Trophoblast cell (in vitro differentiated cells and primary cell): ENCODE results near the gene MTERF4.

Experiments
- DNase-seq, 2 donors: peaks; one replicate each; pipeline ENCODE4 v3.0.0-alpha.2; 2016
- H2AFZ ChIP-seq: 2 replicates; pipeline ENCODE4 v1.6.1; 2013; ENCODE audit warnings: low read length, moderate library complexity, mild to moderate bottlenecking; ENCODE audit not compliant: insufficient read depth, poor library complexity
- H2AK5ac ChIP-seq: 2 replicates; pipeline ENCODE4 v1.6.1; 2013; ENCODE audit warnings: mild to moderate bottlenecking, low read length
- H2BK120ac ChIP-seq: 2 replicates; pipeline ENCODE4 v1.6.1; 2013; ENCODE audit warnings: low read length, mild to moderate bottlenecking, moderate library complexity; ENCODE audit not compliant: insufficient read depth, poor library complexity
- H2BK12ac ChIP-seq: 2 replicates; pipeline ENCODE4 v1.6.1; 2013; ENCODE audit warnings: mild to moderate bottlenecking, low read length, moderate library complexity
- H2BK5ac ChIP-seq: 2 replicates; pipeline ENCODE4 v1.6.1; 2013; ENCODE audit warnings: low read length, low read depth, moderate library complexity, mild to moderate bottlenecking; ENCODE audit not compliant: poor library complexity
- H3K14ac ChIP-seq: 2 replicates; pipeline ENCODE4 v1.6.1; 2013; ENCODE audit warnings: mild to moderate bottlenecking, low read length
- H3K18ac ChIP-seq: 2 replicates; pipeline ENCODE4 v1.6.1; 2013; ENCODE audit warnings: mild to moderate bottlenecking, low read length
- H3K23ac ChIP-seq: 2 replicates; pipeline ENCODE4 v1.6.1; 2013; ENCODE audit warnings: low read length
- H3K27ac ChIP-seq: 2 replicates; pipeline ENCODE4 v1.5.1; 2013; ENCODE audit warnings: low read depth, mild to moderate bottlenecking, inconsistent platforms, low read length, moderate library complexity
- H3K27me3 ChIP-seq: 2 replicates; pipeline ENCODE4 v1.6.1; 2013; ENCODE audit warnings: inconsistent platforms, mild to moderate bottlenecking, low read length, moderate library complexity; ENCODE audit not compliant: insufficient read depth
- H3K36me3 ChIP-seq, 2 experiments: 1 replicate in 1 of 2; 2 replicates in 1 of 2; pipeline ENCODE4 v1.6.1; 2013; ENCODE audit warnings: low read length in 2 of 2, mild to moderate bottlenecking in 2 of 2, moderate library complexity in 1 of 2; ENCODE audit not compliant: insufficient read depth in 2 of 2, control insufficient read depth in 1 of 2
- H3K4ac ChIP-seq: 2 replicates; pipeline ENCODE4 v1.6.1; 2013; ENCODE audit warnings: low read depth, mild to moderate bottlenecking, low read length, moderate library complexity
- H3K4me1 ChIP-seq, 2 experiments: 1 replicate in 1 of 2; 2 replicates in 1 of 2; pipeline ENCODE4 v1.6.1; 2013; ENCODE audit warnings: low read length in 2 of 2, mild to moderate bottlenecking in 2 of 2, moderate library complexity in 1 of 2; ENCODE audit not compliant: insufficient read depth in 2 of 2, control insufficient read depth in 1 of 2
- H3K4me2 ChIP-seq: 2 replicates; pipeline ENCODE4 v1.6.1; 2013; ENCODE audit warnings: inconsistent platforms, mild to moderate bottlenecking, low read length, moderate library complexity
- H3K4me3 ChIP-seq: 2 replicates; pipeline ENCODE4 v1.5.1; 2013; ENCODE audit warnings: mild to moderate bottlenecking, low read depth, low read length, inconsistent platforms
- H3K79me1 ChIP-seq: one replicate; pipeline ENCODE4 v1.6.1; 2013; ENCODE audit warnings: low read length
- H3K79me2 ChIP-seq: 2 replicates; pipeline ENCODE4 v1.6.1; 2013; ENCODE audit warnings: low read length, mild to moderate bottlenecking; ENCODE audit not compliant: control insufficient read depth, insufficient read depth, poor library complexity
- H3K9ac ChIP-seq: 2 replicates; pipeline ENCODE4 v1.6.1; 2013; ENCODE audit warnings: mild to moderate bottlenecking, low read length
- H3K9me3 ChIP-seq: 2 replicates; pipeline ENCODE4 v1.6.1; 2013; ENCODE audit warnings: low read depth, mild to moderate bottlenecking, control low read depth, inconsistent platforms, low read length; ENCODE audit not compliant: insufficient read depth
- H4K12ac ChIP-seq: 2 replicates; pipeline ENCODE4 v1.6.1; 2013; ENCODE audit warnings: low read depth, mild to moderate bottlenecking, low read length, moderate library complexity
- H4K8ac ChIP-seq: 2 replicates; pipeline ENCODE4 v1.6.1; 2013; ENCODE audit warnings: low read depth, mild to moderate bottlenecking, low read length, moderate library complexity
- H4K91ac ChIP-seq: one replicate; pipeline ENCODE4 v1.6.1; 2013; ENCODE audit warnings: low read depth, mild to moderate bottlenecking, low read length, moderate library complexity
- WGBS: extraction: QIAGEN DNeasy Blood & Tissue Kit; methylation state at CpG from one replicate; pipeline ENCODE4 v1.1.7; 2013; ENCODE audit warnings: missing lambda C conversion rate; ENCODE audit not compliant: insufficient read length, insufficient coverage; ENCODE audit errors: extremely low coverage; 5-methylcytosine and 5-hydroxymethylcytosine counted together

Gene MTERF4

GRCh38 chr2:241136661-241137260, 34.7 kb upstream of the MTERF4 start:
- Histone ChIP-seq H2BK120ac (no peak overlapping the region), H3K9ac (no peak overlapping the region), H3K4me2 (no peak overlapping the region), H3K9me3 (no peaks in the 10 kb centered on the region), H3K79me1 (no peaks in the 10 kb centered on the region), H3K36me3 (peaks cover 34 to 35% of the 10 kb centered on the region in 2 experiments), H3K14ac (no peak overlapping the region), H2AFZ (no peak overlapping the region), H2BK5ac (no peak overlapping the region), H3K27me3 (no peaks in the 10 kb centered on the region), H3K79me2 (no peaks in the 10 kb centered on the region), H3K18ac (no peak overlapping the region), H4K8ac (no peak overlapping the region), H3K4me1 (no peaks in the 10 kb centered on the region), H3K4ac (no peak overlapping the region), H3K23ac (no peak overlapping the region), H4K91ac (no peak overlapping the region), H2BK12ac (no peak overlapping the region), H3K4me3 (no peak overlapping the region), H4K12ac (no peak overlapping the region), H3K27ac (no peak overlapping the region), H2AK5ac (no peak overlapping the region)
- DNase-seq, result no peak
- no CpG with 5 or more reads among the region's 25 CpGs for WGBS

- Histone ChIP-seq H3K4ac (no peak overlapping the region), H3K4me3 (no peak overlapping the region), H3K9me3 (no peaks in the 10 kb centered on the region), H3K79me2 (no peaks in the 10 kb centered on the region), H2BK5ac (no peak overlapping the region), H3K23ac (no peak overlapping the region), H3K4me1 (no peaks in the 10 kb centered on the region), H3K14ac (no peak overlapping the region), H4K12ac (no peak overlapping the region), H3K27ac (no peak overlapping the region), H2AFZ (no peak overlapping the region), H3K18ac (no peak overlapping the region), H3K9ac (no peak overlapping the region), H2BK12ac (no peak overlapping the region), H3K36me3 (peaks cover 34 to 38% of the 10 kb centered on the region in 2 experiments), H2AK5ac (no peak overlapping the region), H4K8ac (no peak overlapping the region), H3K4me2 (no peak overlapping the region), H3K79me1 (no peaks in the 10 kb centered on the region), H4K91ac (no peak overlapping the region), H3K27me3 (no peaks in the 10 kb centered on the region), H2BK120ac (no peak overlapping the region)
- WGBS, result no CpG with 5 or more reads among the region's 8 CpGs
- no peak for DNase-seq
Observed at GRCh38 chr2:241136191-241136590, 34.1 kb upstream of the MTERF4 start.

GRCh38 chr2:241135737-241136136, 33.6 kb upstream of the MTERF4 start:
- no peak for DNase-seq
- Histone ChIP-seq H2BK120ac (no peak overlapping the region), H3K9me3 (no peaks in the 10 kb centered on the region), H3K79me2 (no peaks in the 10 kb centered on the region), H3K27ac (no peak overlapping the region), H4K91ac (no peak overlapping the region), H3K23ac (no peak overlapping the region), H3K14ac (no peak overlapping the region), H3K27me3 (no peaks in the 10 kb centered on the region), H2AK5ac (no peak overlapping the region), H3K4me1 (no peaks in the 10 kb centered on the region), H3K4me3 (no peak overlapping the region), H4K12ac (no peak overlapping the region), H3K36me3 (peaks cover 34 to 38% of the 10 kb centered on the region in 2 experiments), H3K4me2 (no peak overlapping the region), H2BK12ac (no peak overlapping the region), H3K4ac (no peak overlapping the region), H2AFZ (no peak overlapping the region), H3K79me1 (no peaks in the 10 kb centered on the region), H3K9ac (no peak overlapping the region), H4K8ac (no peak overlapping the region), H2BK5ac (no peak overlapping the region), H3K18ac (no peak overlapping the region)
- no CpG with 5 or more reads among the region's 9 CpGs for WGBS

- Histone ChIP-seq H3K27ac (no peak overlapping the region), H2AK5ac (no peak overlapping the region), H3K4me2 (no peak overlapping the region), H3K79me1 (no peaks in the 10 kb centered on the region), H2BK12ac (no peak overlapping the region), H3K79me2 (no peaks in the 10 kb centered on the region), H4K91ac (no peak overlapping the region), H3K9me3 (no peaks in the 10 kb centered on the region), H2BK5ac (no peak overlapping the region), H2AFZ (no peak overlapping the region), H4K8ac (no peak overlapping the region), H4K12ac (no peak overlapping the region), H2BK120ac (no peak overlapping the region), H3K4me3 (no peak overlapping the region), H3K18ac (no peak overlapping the region), H3K23ac (no peak overlapping the region), H3K9ac (no peak overlapping the region), H3K27me3 (no peaks in the 10 kb centered on the region), H3K4ac (no peak overlapping the region), H3K4me1 (no peaks in the 10 kb centered on the region), H3K36me3 (peaks cover 37% of the 10 kb centered on the region in 2 experiments), H3K14ac (no peak overlapping the region)
- DNase-seq, result no peak
- WGBS, result no CpG with 5 or more reads among the region's 7 CpGs
Observed at GRCh38 chr2:241134711-241135110, 32.6 kb upstream of the MTERF4 start.
